Neural cell (in vitro differentiated cells): ENCODE data around the gene ELK4. TPM values are rescaled to one million over a fixed set of nuclear protein-coding genes. Genes with fewer than 3 reads are reported as not detected.

Source experiments
- H2AFZ ChIP-seq: fragments of 200-600, 300-800 bp; sonication (generic), shearing (Covaris generic); 2 replicates; pipeline ENCODE4 v1.6.0; 2014; ENCODE audit warnings: low read depth, mild to moderate bottlenecking, antibody characterized with exemption, low read length, moderate library complexity
- H3F3A ChIP-seq: fragments of 200-600 bp; shearing (Covaris generic); 2 replicates; pipeline ENCODE4 v1.6.1; 2016; ENCODE audit warnings: mild to moderate bottlenecking, moderate library complexity, mixed read lengths, antibody characterized with exemption, low read length; ENCODE audit not compliant: insufficient read depth, poor library complexity, severe bottlenecking
- H3K27ac ChIP-seq: fragments of 200-600, 300-800 bp; sonication (generic), shearing (Covaris generic); 2 replicates; pipeline ENCODE4 v1.5.1; 2014; ENCODE audit warnings: mild to moderate bottlenecking, low read length, moderate library complexity
- H3K27me3 ChIP-seq: fragments of 300-800, 200-600 bp; sonication (generic), shearing (Covaris generic); 2 replicates; pipeline ENCODE4 v1.6.0; 2014; ENCODE audit warnings: mild to moderate bottlenecking, low read depth, low read length, moderate library complexity; ENCODE audit not compliant: insufficient read depth
- H3K36me3 ChIP-seq: fragments of 300-800, 200-600 bp; sonication (generic), shearing (Covaris generic); 2 replicates; pipeline ENCODE4 v1.5.1; 2014; ENCODE audit warnings: mild to moderate bottlenecking, antibody characterized with exemption, low read length, moderate library complexity; ENCODE audit not compliant: insufficient read depth
- H3K4me2 ChIP-seq: fragments of 300-800, 200-600 bp; sonication (generic), shearing (Covaris generic); 2 replicates; pipeline ENCODE4 v1.6.0; 2014; ENCODE audit warnings: mild to moderate bottlenecking, low read length
- H3K4me3 ChIP-seq: fragments of 300-800, 200-600 bp; sonication (generic), shearing (Covaris generic); 2 replicates; pipeline ENCODE4 v1.5.1; 2014; ENCODE audit warnings: mild to moderate bottlenecking, low read length, moderate library complexity
- H3K79me2 ChIP-seq: fragments of 200-600 bp; shearing (Covaris generic); replicated peaks from 2 replicates; pipeline ENCODE4 v1.6.0; 2014; ENCODE audit warnings: mild to moderate bottlenecking, low read length, moderate library complexity; ENCODE audit not compliant: insufficient read depth
- H3K9ac ChIP-seq: fragments of 300-800, 200-600 bp; sonication (generic), shearing (Covaris generic); 2 replicates; pipeline ENCODE4 v1.6.1; 2016; ENCODE audit warnings: mild to moderate bottlenecking, low read length, mixed read lengths
- H3K9me2 ChIP-seq: fragments of 200-600 bp; shearing (Covaris generic); 2 replicates; pipeline ENCODE4 v1.6.1; 2016; ENCODE audit warnings: mild to moderate bottlenecking, low read length, mixed read lengths; ENCODE audit not compliant: insufficient read depth
- H3K9me3 ChIP-seq: fragments of 200-600, 300-800 bp; sonication (generic), shearing (Covaris generic); 2 replicates; pipeline ENCODE4 v1.6.1; 2016; ENCODE audit warnings: mild to moderate bottlenecking, mixed run types, low read length, moderate library complexity, mixed read lengths
- H4K20me1 ChIP-seq: fragments of 200-600 bp; shearing (Covaris generic); 2 replicates; pipeline ENCODE4 v1.6.1; 2016; ENCODE audit warnings: mild to moderate bottlenecking, mixed run types; ENCODE audit not compliant: insufficient read depth
- CTCF ChIP-seq: fragments of 450-650 bp; IDR thresholded peaks from 2 replicates; pipeline ENCODE4 v1.5.1; 2014; ENCODE audit warnings: antibody characterized with exemption, mild to moderate bottlenecking, moderate library complexity; ENCODE audit not compliant: poor library complexity, severe bottlenecking
- EP300 ChIP-seq: fragments of 450-650 bp; conservative IDR thresholded peaks from 2 replicates; pipeline ENCODE4 v1.6.1; 2014; ENCODE audit warnings: antibody characterized with exemption, mild to moderate bottlenecking, moderate library complexity; ENCODE audit not compliant: poor library complexity, severe bottlenecking
- EZH2 ChIP-seq: fragments of 200-600, 300-800 bp; shearing (Covaris generic), sonication (generic); IDR thresholded peaks from 2 replicates; pipeline ENCODE4 v1.6.1; 2014; ENCODE audit warnings: antibody characterized with exemption, low read length, borderline replicate concordance, mild to moderate bottlenecking; ENCODE audit not compliant: insufficient read depth, poor library complexity, severe bottlenecking
- MXI1 ChIP-seq: fragments of 450-650 bp; conservative IDR thresholded peaks from 2 replicates; pipeline ENCODE4 v1.6.1; 2014; ENCODE audit warnings: antibody characterized with exemption, mild to moderate bottlenecking; ENCODE audit not compliant: poor library complexity, severe bottlenecking
- POLR2AphosphoS5 ChIP-seq: IDR thresholded peaks from 2 replicates; pipeline ENCODE4 v1.6.1; 2012
- RAD21 ChIP-seq: fragments of 450-650 bp; conservative IDR thresholded peaks from 2 replicates; pipeline ENCODE4 v1.6.1; 2014; ENCODE audit warnings: antibody characterized with exemption, mild to moderate bottlenecking, moderate library complexity
- REST ChIP-seq: IDR thresholded peaks from 2 replicates; pipeline ENCODE4 v1.6.1; 2012; ENCODE audit warnings: borderline replicate concordance
- SMC3 ChIP-seq: fragments of 450-650 bp; conservative IDR thresholded peaks from 2 replicates; pipeline ENCODE4 v1.6.1; 2014; ENCODE audit warnings: antibody characterized with exemption, mild to moderate bottlenecking, moderate library complexity; ENCODE audit not compliant: poor library complexity
- TAF1 ChIP-seq: IDR thresholded peaks from 2 replicates; pipeline ENCODE4 v1.6.1; 2012; ENCODE audit warnings: low read depth
- polyA plus RNA-seq: library from polyadenylated mRNA; depleted of rRNA; stranded (reverse); fragments of >200 nt; gene quantifications from 2 replicates; pipeline ENCODE4 v1.2.3, GENCODE V29; 2014

ELK4 gene
- polyA plus RNA-seq, 1 donor from 2014 or later = 10.0 TPM

- Histone ChIP-seq H2AFZ (no peak overlapping the region), H3K9me2 (no peaks in the 10 kb centered on the region), H3K27me3 (no peaks in the 10 kb centered on the region), H3K4me3 (no peak overlapping the region), H3K9me3 (no peaks in the 10 kb centered on the region), H3K36me3 (no peaks in the 10 kb centered on the region), H3K9ac (no peak overlapping the region), H3K4me2 (no peak overlapping the region), H3F3A (no peaks in the 10 kb centered on the region), H3K27ac (no peak overlapping the region), H3K79me2 (no peaks in the 10 kb centered on the region), H4K20me1 (no peaks in the 10 kb centered on the region)
- TF ChIP-seq RAD21 = no peak
- no peak for TF ChIP-seq MXI1
- TF ChIP-seq SMC3 = no peak
- no peak for TF ChIP-seq POLR2AphosphoS5
- no peak for TF ChIP-seq TAF1
- TF ChIP-seq CTCF = no peak
- TF ChIP-seq EZH2 = no peak
- TF ChIP-seq EP300 = no peak
- no peak for TF ChIP-seq REST
These were observed 29.8 kb upstream of the ELK4 start for GRCh38 chr1:205661429-205662134.

GRCh38 chr1:205660361-205660760 is 28.6 kb upstream of the ELK4 start:
- Histone ChIP-seq H3K27ac (no peak overlapping the region), H3K9me3 (no peaks in the 10 kb centered on the region), H3K36me3 (no peaks in the 10 kb centered on the region), H2AFZ (no peak overlapping the region), H4K20me1 (no peaks in the 10 kb centered on the region), H3K4me2 (no peak overlapping the region), H3F3A (no peaks in the 10 kb centered on the region), H3K27me3 (no peaks in the 10 kb centered on the region), H3K9ac (no peak overlapping the region), H3K9me2 (no peaks in the 10 kb centered on the region), H3K79me2 (no peaks in the 10 kb centered on the region), H3K4me3 (no peak overlapping the region)
- TF ChIP-seq EZH2 (no peak), POLR2AphosphoS5 (no peak), REST (no peak), CTCF (no peak), RAD21 (no peak), MXI1 (no peak), TAF1 (no peak), SMC3 (no peak), EP300 (no peak)
